IMR-90 (cell line): Measurements from ENCODE around the gene CLTCL1. TPM values are rescaled to one million over a fixed set of nuclear protein-coding genes. Genes with fewer than 3 reads are reported as not detected.

Experiments
- ATAC-seq: fragments of 200-7000 bp; cut with Tn5 transposase; 2 replicates; pipeline ENCODE4 v1.9.1; 2020; ENCODE audit warnings: low read depth, mild to moderate bottlenecking, moderate library complexity
- BruUV-seq: library from RNA; stranded (reverse); fragments of 400-500 nt; replicated peaks from 2 replicates; lab custom pipeline; 2021; lab: Mats Ljungman, UMichigan
- CTCF ChIA-PET: fragments of 300-600 bp; formaldehyde crosslinking; extraction: SDS; loops from one replicate; lab custom pipeline; 2021; ENCODE audit warnings: antibody characterized with exemption; lab: Yijun Ruan, JAX
- POLR2A ChIA-PET: fragments of 300-600 bp; sonication (Branson Sonifier 250); formaldehyde crosslinking; loops from one replicate; lab custom pipeline; 2022; ENCODE audit warnings: antibody characterized with exemption; ENCODE audit not compliant: unreplicated experiment; lab: Charles Lee
- DNase-seq: peaks from one replicate; pipeline ENCODE4 v3.0.0; 2013
- H2AFZ ChIP-seq: replicated peaks from 2 replicates; pipeline ENCODE3; 2013; ENCODE audit warnings: low read length, mild to moderate bottlenecking; ENCODE audit not compliant: poor library complexity
- H2AK5ac ChIP-seq: 2 replicates; pipeline ENCODE4 v1.6.1; 2013; ENCODE audit warnings: low read depth, low read length, inconsistent platforms
- H2AK9ac ChIP-seq: replicated peaks from 2 replicates; pipeline ENCODE3; 2013; ENCODE audit warnings: mild to moderate bottlenecking, low read depth, low read length, moderate library complexity; ENCODE audit not compliant: poor library complexity
- H2BK120ac ChIP-seq: 2 replicates; pipeline ENCODE4 v1.6.1; 2013; ENCODE audit warnings: low read depth, low read length, inconsistent platforms
- H2BK15ac ChIP-seq: 3 replicates; pipeline ENCODE4 v1.6.1; 2013; ENCODE audit warnings: low read depth, low read length, inconsistent platforms
- H2BK20ac ChIP-seq: 2 replicates; pipeline ENCODE4 v1.6.1; 2013; ENCODE audit warnings: low read depth, mild to moderate bottlenecking, inconsistent platforms, low read length, moderate library complexity
- H2BK5ac ChIP-seq: 2 replicates; pipeline ENCODE4 v1.6.1; 2013; ENCODE audit warnings: mild to moderate bottlenecking, low read depth, low read length, inconsistent platforms; ENCODE audit not compliant: poor library complexity, severe bottlenecking
- H3K14ac ChIP-seq: replicated peaks from 2 replicates; pipeline ENCODE4 v1.6.1; 2013; ENCODE audit warnings: low read depth, low read length, inconsistent platforms
- H3K18ac ChIP-seq: 2 replicates; pipeline ENCODE4 v1.6.1; 2013; ENCODE audit warnings: low read depth, low read length, control low read depth
- H3K23ac ChIP-seq: 2 replicates; pipeline ENCODE4 v1.6.1; 2013; ENCODE audit warnings: low read depth, low read length, inconsistent platforms
- H3K27ac ChIP-seq: 2 replicates; pipeline ENCODE4 v1.5.1; 2013; ENCODE audit warnings: mild to moderate bottlenecking, control low read depth, low read length; ENCODE audit not compliant: insufficient read depth
- H3K27me3 ChIP-seq: 2 replicates; pipeline ENCODE4 v1.6.1; 2013; ENCODE audit warnings: low read length; ENCODE audit not compliant: control insufficient read depth, insufficient read depth
- H3K36me3 ChIP-seq: 2 replicates; pipeline ENCODE4 v1.6.1; 2013; ENCODE audit warnings: low read length, mixed read lengths; ENCODE audit not compliant: control insufficient read depth, insufficient read depth
- H3K4ac ChIP-seq: 2 replicates; pipeline ENCODE4 v1.6.1; 2013; ENCODE audit warnings: low read depth, low read length, inconsistent platforms
- H3K4me1 ChIP-seq: 2 replicates; pipeline ENCODE4 v1.6.1; 2013; ENCODE audit warnings: low read length, mixed read lengths; ENCODE audit not compliant: control insufficient read depth, insufficient read depth
- H3K4me2 ChIP-seq: 2 replicates; pipeline ENCODE4 v1.6.1; 2013; ENCODE audit warnings: low read depth, mild to moderate bottlenecking, control low read depth, low read length, moderate library complexity
- H3K4me3 ChIP-seq: 2 replicates; pipeline ENCODE4 v1.5.1; 2013; ENCODE audit warnings: low read depth, mild to moderate bottlenecking, control low read depth, low read length, moderate library complexity; ENCODE audit not compliant: insufficient read depth
- H3K56ac ChIP-seq: 2 replicates; pipeline ENCODE4 v1.6.1; 2013; ENCODE audit warnings: low read length, inconsistent platforms; ENCODE audit not compliant: insufficient read depth; ENCODE audit errors: extremely low read depth
- H3K79me1 ChIP-seq, 2 experiments: 2 replicates each; pipeline ENCODE4 v1.6.1; 2013; ENCODE audit warnings: low read length in 2 of 2, inconsistent platforms in 1 of 2, low read depth in 1 of 2
- H3K9ac ChIP-seq: 2 replicates; pipeline ENCODE4 v1.6.1; 2013; ENCODE audit warnings: low read depth, low read length, control low read depth
- H3K9me1 ChIP-seq: 2 replicates; pipeline ENCODE4 v1.6.1; 2013; ENCODE audit warnings: low read length, inconsistent platforms; ENCODE audit not compliant: insufficient read depth
- H3K9me3 ChIP-seq: 2 replicates; pipeline ENCODE4 v1.6.1; 2013; ENCODE audit warnings: low read length; ENCODE audit not compliant: control insufficient read depth, insufficient read depth
- H4K20me1 ChIP-seq: 2 replicates; pipeline ENCODE4 v1.6.1; 2013; ENCODE audit warnings: low read length, inconsistent platforms; ENCODE audit not compliant: insufficient read depth
- H4K5ac ChIP-seq: 2 replicates; pipeline ENCODE4 v1.6.1; 2013; ENCODE audit warnings: mild to moderate bottlenecking, low read depth, low read length, control low read depth
- H4K8ac ChIP-seq, 2 experiments: 2 replicates each; pipeline ENCODE4 v1.6.1; 2013; ENCODE audit warnings: low read depth in 2 of 2, low read length in 2 of 2, control low read depth in 1 of 2, inconsistent platforms in 1 of 2
- H4K91ac ChIP-seq: 2 replicates; pipeline ENCODE4 v1.6.1; 2013; ENCODE audit warnings: low read depth, low read length, inconsistent platforms; ENCODE audit not compliant: insufficient read depth
- BHLHE40 ChIP-seq: fragments of 150-350 bp; IDR thresholded peaks from 2 replicates; pipeline ENCODE4 v1.6.1; 2016; ENCODE audit warnings: mild to moderate bottlenecking, low read depth, low read length
- CEBPB ChIP-seq: IDR thresholded peaks from 2 replicates; pipeline ENCODE4 v1.6.1; 2012; ENCODE audit warnings: low read depth, low read length, improper control_type of control experiment
- CHD1 ChIP-seq: IDR thresholded peaks from 2 replicates; pipeline ENCODE4 v1.6.1; 2012; ENCODE audit warnings: low read depth, low read length, improper control_type of control experiment
- CTCF ChIP-seq: conservative IDR thresholded peaks from 2 replicates; pipeline ENCODE4 v1.5.1; 2012; ENCODE audit warnings: mild to moderate bottlenecking, low read depth, low read length, improper control_type of control experiment
- ELK1 ChIP-seq: fragments of 150-350 bp; IDR thresholded peaks from 2 replicates; pipeline ENCODE4 v1.6.1; 2016; ENCODE audit warnings: low read depth, mild to moderate bottlenecking, low read length, moderate library complexity, borderline replicate concordance
- FOS ChIP-seq: fragments of 150-350 bp; IDR thresholded peaks from 2 replicates; pipeline ENCODE4 v1.6.1; 2016; ENCODE audit warnings: low read depth, low read length
- MAFK ChIP-seq: IDR thresholded peaks from 2 replicates; pipeline ENCODE4 v1.6.1; 2012; ENCODE audit warnings: low read depth, low read length, improper control_type of control experiment
- MAZ ChIP-seq: IDR thresholded peaks from 2 replicates; pipeline ENCODE4 v1.6.1; 2012; ENCODE audit warnings: low read depth, mild to moderate bottlenecking, low read length, improper control_type of control experiment, moderate library complexity, borderline replicate concordance
- MXI1 ChIP-seq: IDR thresholded peaks from 2 replicates; pipeline ENCODE4 v1.6.1; 2012; ENCODE audit warnings: low read depth, mild to moderate bottlenecking, low read length, moderate library complexity, borderline replicate concordance
- NFE2L2 ChIP-seq: fragments of 150-350 bp; IDR thresholded peaks from 2 replicates; pipeline ENCODE4 v1.6.1; 2016; ENCODE audit warnings: low read depth, mild to moderate bottlenecking, low read length
- POLR2A ChIP-seq: IDR thresholded peaks from 2 replicates; pipeline ENCODE4 v1.6.1; 2012; ENCODE audit warnings: mild to moderate bottlenecking, low read depth, low read length
- RAD21 ChIP-seq: IDR thresholded peaks from 2 replicates; pipeline ENCODE4 v1.6.1; 2012; ENCODE audit warnings: low read length, improper control_type of control experiment
- RCOR1 ChIP-seq: IDR thresholded peaks from 2 replicates; pipeline ENCODE4 v1.6.1; 2012; ENCODE audit warnings: mild to moderate bottlenecking, low read length, improper control_type of control experiment; ENCODE audit not compliant: insufficient replicate concordance
- RFX5 ChIP-seq: IDR thresholded peaks from 2 replicates; pipeline ENCODE4 v1.8.0; 2012; ENCODE audit warnings: low read depth, mild to moderate bottlenecking, low read length, moderate library complexity
- SMC3 ChIP-seq: fragments of 150-350 bp; IDR thresholded peaks from 2 replicates; pipeline ENCODE4 v1.6.1; 2016; ENCODE audit warnings: low read depth, mild to moderate bottlenecking, antibody characterized with exemption, low read length, moderate library complexity
- WGBS, 2 experiments: methylation state at CpG; one replicate each; pipeline versions ENCODE4 v1.1.5 to v1.1.7; 2013; ENCODE audit warnings: missing lambda C conversion rate in 2 of 2; ENCODE audit not compliant: insufficient read length in 1 of 2; ENCODE audit errors: extremely low coverage in 2 of 2; 5-methylcytosine and 5-hydroxymethylcytosine counted together
- dilution Hi-C: fragments of 300-500 bp; cut with HindIII; formaldehyde crosslinking; loops from one replicate; pipeline ENCODE4 v1.14.3; 2018; ENCODE audit warnings: low sequenced_read_pairs; ENCODE audit not compliant: unreplicated experiment
- in situ Hi-C: fragments of 300-500 bp; cut with MboI; formaldehyde crosslinking; loops from 3 replicates; pipeline ENCODE4 v1.14.3; 2019; ENCODE audit warnings: low sequenced_read_pairs, inconsistent platforms, mixed read lengths
- intact Hi-C: fragments of 100-400 bp; cut with micrococcal nuclease; formaldehyde crosslinking; loops from 2 replicates; pipeline ENCODE4 v1.10.0; 2022
- polyA plus RNA-seq, 3 experiments: library from polyadenylated mRNA; depleted of rRNA; stranded (reverse); fragments of >200 nt; gene quantifications; 2 replicates each; pipeline ENCODE4 v1.2.3, GENCODE V29; 2012; ENCODE audit warnings: low replicate concordance in 1 of 3
- total RNA-seq: library from RNA; depleted of rRNA; stranded (reverse); fragments of >200 nt; gene quantifications from 2 replicates; pipeline ENCODE4 v1.2.3, GENCODE V29; 2012
- TF ChIP-seq, protein P1 (sequence below): fragments of 150-350 bp; IDR thresholded peaks from 2 replicates; pipeline ENCODE4 v1.6.1; 2017; ENCODE audit warnings: mild to moderate bottlenecking, antibody characterized with exemption, low read length, low read depth

CLTCL1 gene
- total and polyA plus RNA-seq, 2 of the 4 experiments (the other 2 are of a cell fraction) = 6.2 to 8.1 TPM

DNA sequence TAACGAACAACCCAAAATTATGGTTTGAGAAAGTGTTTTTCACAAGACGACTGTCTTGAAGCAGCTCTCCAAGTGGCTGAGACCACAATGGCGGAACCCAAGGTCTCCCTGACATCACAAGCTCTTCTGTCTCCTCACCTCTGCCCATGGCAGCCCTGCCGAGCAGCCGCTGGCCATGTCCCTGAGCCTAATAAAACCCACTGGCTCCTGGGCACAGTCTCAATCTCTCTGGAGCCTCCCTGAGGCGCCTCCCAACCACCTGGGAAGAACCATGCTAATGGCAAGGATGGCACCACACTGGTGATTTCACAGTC, 50.0 kb downstream of the CLTCL1 start:
- no peak overlapping the region for H4K91ac ChIP-seq
- TF ChIP-seq RAD21 = no peak
- no peak for TF ChIP-seq RFX5
- no peak for TF ChIP-seq CHD1
- TF ChIP-seq MXI1 = no peak
- no peak for TF ChIP-seq CEBPB
- no peak for TF ChIP-seq FOS
- no peak for TF ChIP-seq MAZ
- no peak for TF ChIP-seq BHLHE40
- no peak for TF ChIP-seq MAFK
- no peak for TF ChIP-seq RCOR1
- no peak for TF ChIP-seq SMC3
- TF ChIP-seq POLR2A = no peak
- TF ChIP-seq, protein P1, sequence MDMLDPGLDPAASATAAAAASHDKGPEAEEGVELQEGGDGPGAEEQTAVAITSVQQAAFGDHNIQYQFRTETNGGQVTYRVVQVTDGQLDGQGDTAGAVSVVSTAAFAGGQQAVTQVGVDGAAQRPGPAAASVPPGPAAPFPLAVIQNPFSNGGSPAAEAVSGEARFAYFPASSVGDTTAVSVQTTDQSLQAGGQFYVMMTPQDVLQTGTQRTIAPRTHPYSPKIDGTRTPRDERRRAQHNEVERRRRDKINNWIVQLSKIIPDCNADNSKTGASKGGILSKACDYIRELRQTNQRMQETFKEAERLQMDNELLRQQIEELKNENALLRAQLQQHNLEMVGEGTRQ = no peak
- TF ChIP-seq ELK1 = no peak
- TF ChIP-seq CTCF = no peak
- TF ChIP-seq NFE2L2 = no peak
- DNase-seq (no peak), ATAC-seq (no peak)
- CTCF ChIA-PET = no interaction called here
- H2AK5ac ChIP-seq = no peak overlapping the region
- no peak overlapping the region for H2AK9ac ChIP-seq
- no peak overlapping the region for H3K4me3 ChIP-seq
- H3K36me3 ChIP-seq = peaks cover 8% of the 10 kb centered on the region
- BruUV-seq = no TSS peak
- H2BK20ac ChIP-seq = no peak overlapping the region
- H3K9ac ChIP-seq = no peak overlapping the region
- H3K79me1 ChIP-seq = no peaks in the 10 kb centered on the region; a peak in 1 of 4 replicates
- no peak overlapping the region for H3K27ac ChIP-seq
- H2BK5ac ChIP-seq = no peak overlapping the region
- no peak overlapping the region for H2BK120ac ChIP-seq
- H4K5ac ChIP-seq = no peak overlapping the region
- H4K8ac ChIP-seq = no peak overlapping the region
- no peak overlapping the region for H2AFZ ChIP-seq
- in situ Hi-C loops = no loop called here
- no peak overlapping the region for H3K56ac ChIP-seq
- no peaks in the 10 kb centered on the region for H3K4me1 ChIP-seq
- no peak overlapping the region for H3K23ac ChIP-seq
- no peaks in the 10 kb centered on the region for H3K9me3 ChIP-seq
- no peak overlapping the region for H3K18ac ChIP-seq
- H2BK15ac ChIP-seq = no peak overlapping the region
- no peak overlapping the region for H3K4ac ChIP-seq
- no peaks in the 10 kb centered on the region for H4K20me1 ChIP-seq
- intact Hi-C loops = no loop called here
- dilution Hi-C loops = no loop called here
- no peak overlapping the region for H3K14ac ChIP-seq
- no peak overlapping the region for H3K4me2 ChIP-seq
- WGBS, 2 experiments = 100% methylated on average over 2 of the region's 6 CpGs; no CpG with 5 or more reads in 1 of the 2 experiments
- H3K27me3 ChIP-seq = no peaks in the 10 kb centered on the region
- no peaks in the 10 kb centered on the region; the same call in 1 of the 2 replicates for H3K9me1 ChIP-seq
- POLR2A ChIA-PET = no interaction called here
